GM18505 (cell line): ENCODE results near the gene CIBAR2.

Experiments
- ATAC-seq: cut with Tn5 transposase; IDR thresholded peaks from one replicate; pipeline ENCODE4 v1.9.1; 2021; ENCODE audit not compliant: unreplicated experiment
- POLR2A ChIP-seq: IDR thresholded peaks from 4 replicates; pipeline ENCODE4 v1.6.1; 2011; ENCODE audit warnings: borderline replicate concordance; ENCODE audit not compliant: insufficient read depth, insufficient read length; ENCODE audit errors: extremely low read depth

CIBAR2 gene

DNA sequence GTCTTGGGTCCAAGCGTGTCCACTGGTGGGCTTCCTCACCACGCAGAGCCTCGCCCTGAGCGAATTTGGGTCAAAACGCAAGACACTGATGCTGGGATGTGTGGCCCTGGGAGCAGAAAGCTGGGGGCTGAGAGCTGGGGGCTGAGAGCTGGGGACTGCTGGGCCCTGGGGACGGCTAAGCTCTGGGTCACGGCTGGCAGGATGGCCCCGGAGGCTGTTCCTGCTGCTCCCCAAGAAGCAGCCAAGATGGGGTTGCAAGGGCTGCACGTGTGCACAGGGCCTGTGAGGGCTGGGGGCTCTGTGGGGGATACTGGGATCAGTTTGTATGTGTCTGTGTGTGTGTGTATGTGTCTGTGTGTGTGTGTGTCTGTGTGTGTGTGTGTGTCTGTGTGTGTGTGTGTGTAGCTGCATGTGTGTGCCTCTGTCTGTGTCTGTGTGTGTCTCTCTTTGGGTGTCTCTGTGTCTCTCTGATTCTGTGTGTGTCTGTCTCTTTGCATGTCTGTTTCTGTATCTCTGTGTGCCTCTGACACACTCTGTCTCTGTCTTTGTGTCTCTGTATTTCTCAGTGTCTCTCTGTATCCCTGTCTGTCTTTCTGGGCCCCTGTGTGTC, 38.2 kb upstream of the CIBAR2 start:
- TF ChIP-seq POLR2A: no peak
- ATAC-seq: no peak

DNA sequence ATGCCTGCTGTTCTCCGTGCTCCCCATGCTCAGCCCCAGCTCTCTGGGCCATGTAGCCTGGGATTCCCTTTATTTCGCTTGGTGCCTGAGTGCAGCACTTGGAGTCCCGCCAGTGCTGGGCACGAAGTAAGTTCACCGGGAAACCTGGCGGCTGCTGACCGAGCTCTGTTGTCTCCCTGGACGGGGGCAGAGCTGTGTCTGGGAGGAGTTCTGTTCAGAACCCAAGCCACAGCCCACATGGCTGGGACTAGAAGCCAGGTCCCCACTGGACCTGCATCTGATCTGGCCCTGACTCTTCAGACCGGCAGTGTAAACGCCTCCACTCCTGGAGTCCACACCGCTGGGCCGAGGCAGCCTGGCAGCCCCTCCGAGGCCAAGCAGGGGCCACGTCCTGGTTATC, 37.5 kb upstream of the CIBAR2 start:
- no peak for TF ChIP-seq POLR2A
- no peak for ATAC-seq

- ATAC-seq: no peak
- TF ChIP-seq POLR2A: no peak
These were observed 36.7 kb upstream of the CIBAR2 start for GRCh38 chr16:85148931-85149330.

DNA sequence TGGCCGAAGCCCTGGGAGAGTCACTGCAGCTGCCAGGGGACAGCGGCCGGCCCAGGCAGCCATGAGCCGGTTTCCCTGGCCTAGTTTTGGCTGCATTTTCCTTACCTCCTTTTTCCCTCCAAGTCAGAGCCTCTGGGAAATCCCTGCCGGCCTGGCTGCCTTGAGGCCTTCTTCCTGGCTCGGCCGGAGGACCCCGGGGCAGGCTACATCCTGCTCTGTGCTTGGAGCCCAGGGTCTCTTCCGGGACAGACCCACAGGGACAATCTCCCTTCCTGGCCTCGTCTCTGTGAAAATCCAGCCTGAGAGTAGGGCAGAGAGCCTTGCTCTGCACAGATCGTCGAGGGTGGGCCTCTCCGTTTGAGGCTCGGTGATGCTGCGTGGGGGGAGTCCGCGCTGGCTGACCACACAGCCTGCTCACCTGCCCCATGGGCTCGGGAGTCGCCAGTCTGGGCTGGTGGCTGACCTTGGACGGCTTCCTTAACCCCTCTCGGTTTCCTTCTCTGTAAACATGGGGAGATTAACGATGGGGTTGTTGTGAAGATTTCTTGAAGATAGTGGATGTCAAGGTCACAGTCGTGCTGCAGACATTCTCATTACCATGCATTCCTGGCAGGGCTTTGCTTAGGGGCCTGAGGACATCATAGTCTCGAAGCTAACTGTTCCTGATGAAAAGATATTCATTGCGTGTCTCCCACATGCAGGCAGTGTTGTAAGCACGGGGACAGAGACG, 34.8 kb upstream of the CIBAR2 start:
- no peak for ATAC-seq
- TF ChIP-seq POLR2A: no peak

- ATAC-seq: no peak
- no peak for TF ChIP-seq POLR2A
These were observed 34.2 kb upstream of the CIBAR2 start for GRCh38 chr16:85146532-85146797.

GRCh38 chr16:85145734-85146531, 33.7 kb upstream of the CIBAR2 start:
- no peak for ATAC-seq
- TF ChIP-seq POLR2A: no peak

GRCh38 chr16:85145188-85145587, 32.9 kb upstream of the CIBAR2 start:
- no peak for ATAC-seq

DNA sequence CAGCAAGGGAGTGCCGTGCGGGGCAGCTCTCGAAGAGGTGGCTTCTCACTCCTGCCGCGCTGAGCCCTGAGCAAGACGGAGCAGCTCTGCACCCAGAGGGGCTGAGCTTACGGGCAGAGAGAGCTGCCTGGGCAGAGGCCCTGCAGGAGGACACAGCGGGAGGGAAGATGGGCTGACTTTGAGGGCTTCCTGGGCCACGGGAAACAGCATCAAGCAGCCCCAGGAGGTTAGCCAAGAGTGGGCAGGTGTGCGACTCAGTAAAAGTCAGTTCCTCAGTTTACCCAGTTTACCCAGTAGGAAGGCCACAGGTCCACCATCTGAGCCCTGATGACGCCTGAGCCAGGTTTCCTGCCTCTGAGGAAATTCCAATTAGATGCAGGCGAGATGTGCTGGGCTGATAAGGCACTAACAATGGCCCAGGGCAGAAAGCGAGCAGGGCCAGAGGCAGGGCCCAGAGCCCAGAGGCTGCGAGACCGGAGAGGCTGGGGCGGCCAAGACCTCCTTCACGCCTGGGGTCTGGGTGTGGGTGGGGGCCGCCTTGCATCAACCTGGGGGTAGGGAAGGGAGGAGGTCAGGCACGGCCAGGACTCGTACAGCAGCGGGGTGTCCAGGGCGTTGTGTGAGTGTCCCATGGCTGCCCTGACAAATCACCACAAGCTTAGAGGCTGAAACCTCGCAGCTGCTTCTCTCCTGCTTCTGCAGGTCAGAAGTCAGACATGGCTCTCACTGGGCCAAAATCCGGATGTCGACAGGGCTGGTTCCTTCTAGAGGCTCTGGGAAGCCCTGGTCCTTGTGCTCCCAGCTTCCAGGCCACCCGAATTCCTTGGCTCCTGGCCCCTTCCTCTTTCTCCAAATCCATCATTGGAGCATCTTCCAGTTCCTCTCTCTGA, 32.0 kb upstream of the CIBAR2 start:
- no peak for ATAC-seq

More at GRCh38 chr16:85145188-85145587, 32.9 kb upstream of the CIBAR2 start:
- TF ChIP-seq POLR2A: no peak

GRCh38 chr16:85142771-85143211, 30.5 kb upstream of the CIBAR2 start:
- no peak for ATAC-seq
- no peak for TF ChIP-seq POLR2A

More for the DNA sequence above, 32.0 kb upstream of the CIBAR2 start:
- TF ChIP-seq POLR2A: no peak

- ATAC-seq: no peak
- TF ChIP-seq POLR2A: no peak
These were observed 29.8 kb upstream of the CIBAR2 start for GRCh38 chr16:85142129-85142513.

DNA sequence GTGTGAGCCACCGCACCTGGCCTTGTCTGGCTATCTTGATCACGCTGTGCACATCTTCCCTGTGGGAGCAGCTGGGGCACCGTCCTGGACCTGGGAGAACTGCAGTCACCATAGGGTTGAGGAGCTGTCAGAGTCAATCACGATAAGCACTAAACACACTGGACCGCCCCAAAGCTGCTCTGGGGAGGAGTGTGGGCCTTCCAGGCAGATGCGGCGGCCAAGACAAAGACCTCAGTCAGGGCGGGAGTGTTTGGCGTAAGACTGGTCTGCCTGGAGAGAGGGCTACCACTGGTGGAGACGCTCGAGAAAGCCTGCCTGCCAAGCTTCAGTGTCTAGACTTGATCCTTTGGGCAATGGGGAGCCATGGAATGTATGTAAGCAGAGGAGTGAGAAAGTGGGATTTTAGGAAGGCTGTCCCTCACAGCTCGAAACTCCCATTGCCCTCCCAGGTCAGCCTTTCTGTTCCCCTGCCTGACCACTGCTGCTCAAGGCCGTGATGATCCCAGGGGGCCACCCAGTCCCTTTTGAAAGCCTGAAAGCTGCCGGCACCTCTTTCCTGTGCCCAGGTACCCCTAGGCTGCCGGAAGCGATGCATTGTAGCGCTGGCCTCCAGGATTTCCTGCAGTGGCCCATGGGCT, 29.3 kb upstream of the CIBAR2 start:
- no peak for TF ChIP-seq POLR2A
- ATAC-seq: no peak

DNA sequence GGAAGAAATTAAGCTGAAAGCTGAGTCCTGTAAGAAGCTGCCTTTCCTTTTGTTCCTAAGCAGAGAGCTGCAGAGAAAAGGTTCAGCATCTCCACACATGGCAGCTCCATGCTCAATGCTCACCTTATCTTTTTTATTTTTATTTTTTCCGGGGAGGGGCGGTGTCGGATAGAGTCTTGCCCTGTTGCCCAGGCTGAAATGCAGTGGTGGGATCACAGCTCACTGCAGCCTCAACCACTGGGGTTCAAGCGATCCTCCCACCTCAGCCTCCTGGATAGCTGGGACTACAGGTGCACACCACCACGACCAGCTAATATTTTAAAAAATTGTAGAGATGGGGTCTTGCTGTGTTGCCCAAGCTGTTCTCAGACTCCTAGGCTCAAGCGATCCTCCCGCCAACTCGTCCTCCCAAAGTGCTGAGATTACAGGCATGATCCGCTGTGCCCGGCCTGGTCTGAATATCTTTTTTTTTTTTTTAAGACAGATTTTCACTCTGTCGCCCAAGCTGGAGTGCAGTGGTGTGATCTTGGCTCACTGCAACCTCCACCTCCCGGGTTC, 28.3 kb upstream of the CIBAR2 start:
- ATAC-seq: no peak

DNA sequence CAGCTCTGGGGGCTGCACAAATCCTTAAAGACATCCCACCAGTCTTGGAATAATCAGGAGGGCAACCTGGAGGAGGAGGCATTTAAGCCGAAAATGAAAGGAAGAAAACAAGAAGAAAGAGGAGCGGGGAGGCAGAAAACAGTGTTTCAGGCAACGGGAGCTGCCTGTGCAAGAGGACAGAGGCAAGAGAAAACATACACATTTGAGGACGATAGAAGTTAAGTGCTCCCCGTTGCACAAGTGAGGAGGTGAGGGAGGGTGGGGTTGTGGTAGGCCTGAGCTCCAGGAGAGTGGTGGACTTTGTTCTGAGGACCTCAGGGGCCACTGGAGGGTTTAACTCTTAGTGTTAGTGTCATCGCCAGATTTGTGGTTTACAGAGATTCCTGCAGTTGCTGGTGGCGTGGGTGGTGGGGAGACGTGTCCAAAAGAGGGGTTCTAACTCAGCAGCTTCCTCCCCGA, 27.6 kb upstream of the CIBAR2 start:
- no peak for ATAC-seq
- no peak for TF ChIP-seq POLR2A

More for the DNA sequence above, 28.3 kb upstream of the CIBAR2 start:
- no peak for TF ChIP-seq POLR2A
